Measurements from ENCODE around the gene VAC14.

VAC14 gene

GRCh38 chr16:70659953-70660671 lies 140.8 kb downstream of the VAC14 start:
- no peak overlapping the region for H3K4me3 ChIP-seq (ENCODE audit: low read depth, low read length)
- no peak for TF ChIP-seq CTCF (IDR thresholded peaks at IDR 0.05; ENCODE audit: low read depth, low read length, missing control alignments)
- in situ Hi-C loops (cut with HindIII; ENCODE audit: low sequenced_read_pairs) = no loop called here
- no peak for DNase-seq (ENCODE audit: low read depth)

DNA sequence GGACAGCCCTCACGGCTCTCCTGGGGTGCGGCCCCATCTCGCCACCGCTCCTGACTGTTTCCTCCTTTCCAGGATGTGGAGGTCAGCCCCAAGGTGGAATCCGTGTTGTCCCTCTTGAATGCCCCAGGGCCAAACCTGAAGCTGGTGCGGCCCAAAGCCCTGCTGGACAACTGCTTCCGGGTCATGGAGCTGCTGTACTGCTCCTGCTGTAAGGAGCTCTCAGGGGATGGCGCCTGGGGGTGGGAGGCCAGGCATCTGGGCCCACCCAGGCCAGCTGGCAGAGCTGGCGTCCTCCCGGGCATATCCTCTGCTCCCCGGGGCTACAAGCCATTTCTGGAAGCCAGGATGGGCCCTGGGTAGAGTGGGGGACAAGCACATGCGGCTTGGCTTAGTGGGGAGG lies 141.4 kb downstream of the VAC14 start:
- no peak for TF ChIP-seq CTCF (IDR thresholded peaks at IDR 0.05; ENCODE audit: low read depth, low read length, missing control alignments)
- no peak for DNase-seq (ENCODE audit: low read depth)
- in situ Hi-C loops (cut with HindIII; ENCODE audit: low sequenced_read_pairs) = no loop called here
- H3K4me3 ChIP-seq (ENCODE audit: low read depth, low read length) = no peak overlapping the region

GRCh38 chr16:70658921-70659320 lies 142.0 kb downstream of the VAC14 start:
- DNase-seq (ENCODE audit: low read depth) = no peak
- in situ Hi-C loops (cut with HindIII; ENCODE audit: low sequenced_read_pairs) = no loop called here

GRCh38 chr16:70657956-70658355 lies 143.0 kb downstream of the VAC14 start:
- DNase-seq (ENCODE audit: low read depth) = no peak
- TF ChIP-seq CTCF (IDR thresholded peaks at IDR 0.05; ENCODE audit: low read depth, low read length, missing control alignments) = no peak
- no peak overlapping the region for H3K4me3 ChIP-seq (ENCODE audit: low read depth, low read length)
- in situ Hi-C loops (cut with HindIII; ENCODE audit: low sequenced_read_pairs) = no loop called here

More at GRCh38 chr16:70658921-70659320, 142.0 kb downstream of the VAC14 start:
- TF ChIP-seq CTCF (IDR thresholded peaks at IDR 0.05; ENCODE audit: low read depth, low read length, missing control alignments) = no peak
- no peak overlapping the region for H3K4me3 ChIP-seq (ENCODE audit: low read depth, low read length)

DNA sequence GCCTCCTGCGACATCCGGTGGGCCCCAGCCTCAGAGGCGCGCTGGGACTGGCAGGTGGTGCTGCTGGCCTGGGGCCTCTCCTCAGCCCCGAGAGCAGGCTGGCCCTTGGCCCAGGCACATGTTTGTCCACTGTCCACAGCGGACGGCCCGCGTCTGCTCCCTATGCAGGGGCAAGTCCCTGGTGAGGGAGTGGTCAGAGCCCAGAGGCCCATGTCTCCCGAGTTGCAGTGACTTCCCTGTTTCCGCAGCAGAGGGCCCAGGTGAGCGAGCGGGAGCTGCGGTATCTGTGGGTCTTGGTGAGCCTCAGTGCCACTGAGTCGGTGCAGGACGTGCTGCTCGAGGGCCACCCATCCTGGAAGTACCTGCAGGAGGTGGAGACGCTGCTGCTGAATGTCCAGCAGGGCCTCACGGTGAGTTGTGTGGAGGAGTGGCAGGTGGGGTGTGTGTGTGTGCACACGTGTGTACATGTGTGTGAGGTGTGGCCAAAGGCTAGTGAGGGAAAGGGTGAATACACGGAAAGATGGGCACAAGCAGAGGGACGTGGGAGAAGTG lies 144.2 kb downstream of the VAC14 start:
- DNase-seq (ENCODE audit: low read depth) = no peak
- TF ChIP-seq CTCF (IDR thresholded peaks at IDR 0.05; ENCODE audit: low read depth, low read length, missing control alignments) = no peak
- in situ Hi-C loops (cut with HindIII; ENCODE audit: low sequenced_read_pairs) = no loop called here
- H3K4me3 ChIP-seq (ENCODE audit: low read depth, low read length) = no peak overlapping the region

GRCh38 chr16:70656065-70656711 lies 144.8 kb downstream of the VAC14 start:
- TF ChIP-seq CTCF (IDR thresholded peaks at IDR 0.05; ENCODE audit: low read depth, low read length, missing control alignments) = no peak
- no peak overlapping the region for H3K4me3 ChIP-seq (ENCODE audit: low read depth, low read length)
- in situ Hi-C loops (cut with HindIII; ENCODE audit: low sequenced_read_pairs) = no loop called here
- DNase-seq (ENCODE audit: low read depth) = no peak

All from astrocyte of the cerebellum (primary cell).